ENCODE results near the gene AGPS.

- TF ChIP-seq, protein P1, sequence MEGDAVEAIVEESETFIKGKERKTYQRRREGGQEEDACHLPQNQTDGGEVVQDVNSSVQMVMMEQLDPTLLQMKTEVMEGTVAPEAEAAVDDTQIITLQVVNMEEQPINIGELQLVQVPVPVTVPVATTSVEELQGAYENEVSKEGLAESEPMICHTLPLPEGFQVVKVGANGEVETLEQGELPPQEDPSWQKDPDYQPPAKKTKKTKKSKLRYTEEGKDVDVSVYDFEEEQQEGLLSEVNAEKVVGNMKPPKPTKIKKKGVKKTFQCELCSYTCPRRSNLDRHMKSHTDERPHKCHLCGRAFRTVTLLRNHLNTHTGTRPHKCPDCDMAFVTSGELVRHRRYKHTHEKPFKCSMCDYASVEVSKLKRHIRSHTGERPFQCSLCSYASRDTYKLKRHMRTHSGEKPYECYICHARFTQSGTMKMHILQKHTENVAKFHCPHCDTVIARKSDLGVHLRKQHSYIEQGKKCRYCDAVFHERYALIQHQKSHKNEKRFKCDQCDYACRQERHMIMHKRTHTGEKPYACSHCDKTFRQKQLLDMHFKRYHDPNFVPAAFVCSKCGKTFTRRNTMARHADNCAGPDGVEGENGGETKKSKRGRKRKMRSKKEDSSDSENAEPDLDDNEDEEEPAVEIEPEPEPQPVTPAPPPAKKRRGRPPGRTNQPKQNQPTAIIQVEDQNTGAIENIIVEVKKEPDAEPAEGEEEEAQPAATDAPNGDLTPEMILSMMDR (IDR thresholded peaks at IDR 0.05) = no peak
- TF ChIP-seq ZFX (IDR thresholded peaks at IDR 0.05; ENCODE audit: borderline replicate concordance) = no peak
These were observed 55.5 kb downstream of the AGPS start for GRCh38 chr2:177448031-177448430.

Measured in 22Rv1 (cell line).